Posterior vena cava (tissue), 2 donors: ENCODE data around the gene TGFBR3. TPM values are rescaled to one million over a fixed set of nuclear protein-coding genes. Genes with fewer than 3 reads are reported as not detected.

ENCODE experiments used
- DNase-seq: peaks from one replicate; pipeline ENCODE4 v3.0.0-alpha.2; 2020; ENCODE audit warnings: low spot score
- intact Hi-C, 2 donors: fragments of 100-400 bp; cut with DNase I; formaldehyde crosslinking; loops; one replicate each; pipeline versions ENCODE4 v1.14.1 to v1.14.2; 2022 to 2023
- total RNA-seq, 2 donors: library from RNA; stranded (reverse); fragmentation: NEBNext Ultra II Directional; extraction: Animal tissue kit (Norgen Biotek cat#: 25700); gene quantifications; one replicate each; pipeline ENCODE4 v1.2.1, GENCODE V29; 2021
- donor health status: DM: yes; HTN: yes; CAD: no.
- donor health status: DM: yes; HTN: yes; CAD: no.

The TGFBR3 gene
- total RNA-seq, 2 donors from 2014 or later = 86.7 to 106 TPM

GRCh38 chr1:91889717-91890459 lies 3.9 kb upstream of the TGFBR3 start:
- no peak for DNase-seq
- intact Hi-C loops = no loop called here

- intact Hi-C loops = no loop called here
- DNase-seq = no peak
These were observed 687 bp downstream of the TGFBR3 start for GRCh38 chr1:91885213-91885715.

GRCh38 chr1:91884459-91885212 lies 1.3 kb downstream of the TGFBR3 start:
- no peak for DNase-seq
- intact Hi-C loops = no loop called here

GRCh38 chr1:91883470-91883869 lies 2.5 kb downstream of the TGFBR3 start:
- intact Hi-C loops = no loop called here
- DNase-seq = no peak

GRCh38 chr1:91881280-91881679 lies 4.7 kb downstream of the TGFBR3 start:
- DNase-seq = no peak
- intact Hi-C loops = no loop called here

GRCh38 chr1:91879733-91880132 lies 6.2 kb downstream of the TGFBR3 start:
- intact Hi-C loops = no loop called here
- no peak for DNase-seq

- DNase-seq = no peak
- intact Hi-C loops = no loop called here
These were observed 8.3 kb downstream of the TGFBR3 start for GRCh38 chr1:91877574-91878208.

GRCh38 chr1:91876781-91877573 lies 9.0 kb downstream of the TGFBR3 start:
- intact Hi-C loops = no loop called here
- DNase-seq = no peak

GRCh38 chr1:91876040-91876470 lies 9.9 kb downstream of the TGFBR3 start:
- no peak for DNase-seq
- intact Hi-C loops = no loop called here

- intact Hi-C loops = no loop called here
- DNase-seq = no peak
These were observed 11.8 kb downstream of the TGFBR3 start for GRCh38 chr1:91874167-91874566.

GRCh38 chr1:91872559-91873081 lies 13.3 kb downstream of the TGFBR3 start:
- intact Hi-C loops = no loop called here
- no peak for DNase-seq

GRCh38 chr1:91872000-91872399 lies 14.0 kb downstream of the TGFBR3 start:
- no peak for DNase-seq
- intact Hi-C loops = no loop called here

- intact Hi-C loops = no loop called here
- DNase-seq = no peak
These were observed 15.6 kb downstream of the TGFBR3 start for GRCh38 chr1:91870322-91870721.

GRCh38 chr1:91866425-91866824 lies 19.5 kb downstream of the TGFBR3 start:
- no peak for DNase-seq
- intact Hi-C loops = no loop called here

- intact Hi-C loops = no loop called here
- no peak for DNase-seq
These were observed 21.8 kb downstream of the TGFBR3 start for GRCh38 chr1:91864017-91864700.

GRCh38 chr1:91863498-91863897 lies 22.5 kb downstream of the TGFBR3 start:
- intact Hi-C loops = no loop called here
- DNase-seq = no peak

- intact Hi-C loops = no loop called here
- DNase-seq = no peak
These were observed 23.8 kb downstream of the TGFBR3 start for GRCh38 chr1:91862120-91862519.

GRCh38 chr1:91857557-91858239 lies 28.3 kb downstream of the TGFBR3 start:
- intact Hi-C loops = no loop called here
- DNase-seq = no peak
